ENCODE results near the gene PDLIM3.

The PDLIM3 gene

GRCh38 chr4:185480016-185480732 is 55.1 kb downstream of the PDLIM3 start:
- no peak overlapping the region for H3K4me3 ChIP-seq (ENCODE audit: low read depth, low read length)
- no peak for TF ChIP-seq CTCF (IDR thresholded peaks at IDR 0.05; ENCODE audit: low read depth, low read length)

- TF ChIP-seq CTCF (IDR thresholded peaks at IDR 0.05; ENCODE audit: low read depth, low read length), result no peak
- no peak overlapping the region for H3K4me3 ChIP-seq (ENCODE audit: low read depth, low read length)
Measured at GRCh38 chr4:185479507-185479971, 55.8 kb downstream of the PDLIM3 start.

- no peak for TF ChIP-seq CTCF (IDR thresholded peaks at IDR 0.05; ENCODE audit: low read depth, low read length)
- no peak overlapping the region for H3K4me3 ChIP-seq (ENCODE audit: low read depth, low read length)
Measured at GRCh38 chr4:185473247-185473646, 62.1 kb downstream of the PDLIM3 start.

GRCh38 chr4:185472103-185472542 is 63.2 kb downstream of the PDLIM3 start:
- TF ChIP-seq CTCF (IDR thresholded peaks at IDR 0.05; ENCODE audit: low read depth, low read length), result no peak
- H3K4me3 ChIP-seq (ENCODE audit: low read depth, low read length), result peak overlapping the region; percentile 71

- peak; percentile 21; the same call in 1 of the 2 replicates for TF ChIP-seq CTCF (IDR thresholded peaks at IDR 0.05; ENCODE audit: low read depth, low read length)
- peak within 1 kb of the TSS; percentile 71 for H3K4me3 ChIP-seq (ENCODE audit: low read depth, low read length)
Measured at GRCh38 chr4:185471235-185472102, 63.8 kb downstream of the PDLIM3 start, which contains the start of gene CCDC110. CCDC110 (minus strand) TSS chr4:185471733; CDS start chr4:185471683, 50 bp downstream.

- peak overlapping the region; percentile 64 for H3K4me3 ChIP-seq (ENCODE audit: low read depth, low read length)
- TF ChIP-seq CTCF (IDR thresholded peaks at IDR 0.05; ENCODE audit: low read depth, low read length), result no peak
Measured at GRCh38 chr4:185470501-185471195, 64.7 kb downstream of the PDLIM3 start.

Data from WI38 (cell line).